NAMALWA (cell line): ENCODE results near the gene MAP3K1.
A peak's percentile ranks its signal among the peaks of the same experiment; 100 is the strongest.

ENCODE experiments used
- DNase-seq: peaks from one replicate; pipeline ENCODE4 v3.0.0-alpha.2; 2015; ENCODE audit warnings: low spot score

MAP3K1 gene

GRCh38 chr5:56849671-56850070, 34.3 kb downstream of the MAP3K1 start:
- no peak for DNase-seq

GRCh38 chr5:56850423-56850822, 35.1 kb downstream of the MAP3K1 start:
- no peak for DNase-seq

GRCh38 chr5:56851258-56851941, 36.1 kb downstream of the MAP3K1 start:
- no peak for DNase-seq

DNA sequence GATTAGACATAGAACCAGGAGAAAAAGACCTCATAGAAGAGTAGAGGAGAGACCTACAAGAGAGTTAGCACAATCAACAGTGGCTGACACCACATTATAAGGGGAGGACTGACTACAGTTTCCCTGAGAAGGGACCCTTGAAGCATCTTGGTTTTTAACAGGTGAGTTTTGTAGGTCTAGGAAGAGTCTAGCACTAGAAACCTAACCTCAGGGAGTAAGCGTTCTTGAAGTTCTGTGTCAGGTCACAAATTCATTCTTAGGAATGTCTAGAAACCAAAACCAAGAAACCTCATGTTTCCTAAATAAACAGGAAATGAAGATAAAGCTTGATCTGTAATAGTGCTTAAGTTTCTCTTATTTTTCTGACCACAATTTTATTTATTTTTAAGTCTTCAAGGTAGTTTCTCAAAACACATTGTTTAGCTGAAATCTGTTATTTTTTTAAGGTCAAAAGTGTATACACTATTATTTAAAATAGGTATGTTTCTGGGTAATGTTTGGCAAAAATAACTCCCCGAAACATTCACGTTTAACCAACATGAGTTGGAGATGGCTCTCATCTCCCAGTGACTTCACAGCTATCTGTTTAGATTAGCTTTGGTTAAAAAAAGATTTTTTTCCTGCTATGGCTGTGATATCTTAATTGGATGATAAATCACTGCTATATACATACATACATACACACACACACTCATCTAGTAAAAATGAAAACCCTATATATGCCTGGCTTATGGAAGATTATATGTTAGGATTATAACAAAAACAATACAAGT, 37.1 kb downstream of the MAP3K1 start:
- DNase-seq, result no peak

DNA sequence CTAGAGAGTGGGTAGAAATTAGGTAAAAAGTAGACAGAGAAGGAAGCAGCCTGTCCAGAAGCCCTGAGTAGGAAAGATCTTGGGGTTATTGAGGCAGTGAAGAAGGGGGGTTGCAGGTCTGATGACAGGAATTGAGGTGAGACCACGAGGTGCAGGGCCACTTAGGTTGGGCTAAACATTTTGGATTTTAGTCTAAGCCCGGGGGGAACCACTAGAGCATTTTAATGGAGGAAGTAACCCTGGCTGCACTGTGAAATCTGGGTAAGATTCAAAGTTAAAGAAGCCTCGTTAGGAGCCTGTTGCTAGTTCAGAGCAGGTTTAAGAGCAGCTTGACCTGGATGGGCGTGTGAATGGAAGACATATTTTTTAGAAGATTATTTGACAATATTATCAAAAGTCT, 38.3 kb downstream of the MAP3K1 start:
- DNase-seq, result no peak

- no peak for DNase-seq
These were observed 39.6 kb downstream of the MAP3K1 start for GRCh38 chr5:56854920-56855319.

GRCh38 chr5:56856541-56857178, 41.3 kb downstream of the MAP3K1 start:
- no peak for DNase-seq

DNA sequence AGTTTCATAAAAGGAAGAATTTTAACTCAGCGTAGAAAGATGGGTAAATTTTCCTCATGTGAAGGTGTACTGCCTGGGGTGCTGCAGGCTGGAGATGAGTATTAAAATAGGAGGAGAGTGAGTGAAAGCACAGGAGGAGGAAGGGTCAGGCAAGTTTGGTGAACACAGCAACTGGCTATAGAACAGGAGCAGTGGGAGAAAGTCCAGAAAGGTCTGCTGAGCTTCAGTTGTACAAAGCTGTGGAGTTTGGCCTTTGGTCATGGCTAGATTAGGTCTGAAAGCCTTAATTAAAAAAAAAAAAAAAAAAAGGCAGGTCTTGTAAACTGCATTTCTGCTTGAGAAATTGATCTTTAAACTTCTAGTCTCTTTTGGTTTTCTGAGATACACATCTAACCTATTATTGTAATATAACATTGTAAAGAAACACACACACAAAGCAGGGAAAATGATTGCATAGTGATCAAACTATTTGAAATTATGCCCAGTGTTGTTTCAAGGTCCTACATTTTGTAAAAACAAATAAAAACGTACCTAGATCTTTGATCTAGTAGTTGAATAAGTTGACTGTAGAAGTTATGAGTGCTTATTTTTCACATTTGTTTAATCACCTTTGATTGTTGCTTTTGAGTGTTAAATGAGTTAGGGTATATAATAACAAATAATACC, 43.6 kb downstream of the MAP3K1 start:
- no peak for DNase-seq

- DNase-seq, result no peak
These were observed 46.6 kb downstream of the MAP3K1 start for GRCh38 chr5:56861893-56862485.

DNA sequence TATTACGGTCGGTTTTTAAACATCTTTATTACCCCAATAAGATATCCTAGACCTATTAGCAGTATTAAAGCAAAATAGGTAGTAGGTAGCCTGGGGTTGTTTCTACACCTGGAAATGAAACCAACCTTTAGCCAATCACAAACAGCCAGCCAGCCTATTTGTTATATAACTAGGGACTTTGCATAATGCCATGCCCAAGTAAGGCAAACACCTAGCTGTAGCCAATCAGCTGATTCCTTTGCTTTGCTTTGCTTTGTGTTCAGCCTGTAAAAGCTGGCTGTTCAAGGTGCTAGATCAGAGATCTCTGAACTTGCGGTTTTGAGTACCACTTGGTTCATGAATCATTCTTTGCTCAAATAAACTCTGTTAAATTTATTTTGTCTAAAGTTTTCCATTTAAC, 47.6 kb downstream of the MAP3K1 start:
- DNase-seq, result no peak

GRCh38 chr5:56871777-56872176, 56.4 kb downstream of the MAP3K1 start:
- no peak for DNase-seq

- DNase-seq, result no peak
These were observed 57.7 kb downstream of the MAP3K1 start for GRCh38 chr5:56873056-56873455.

DNA sequence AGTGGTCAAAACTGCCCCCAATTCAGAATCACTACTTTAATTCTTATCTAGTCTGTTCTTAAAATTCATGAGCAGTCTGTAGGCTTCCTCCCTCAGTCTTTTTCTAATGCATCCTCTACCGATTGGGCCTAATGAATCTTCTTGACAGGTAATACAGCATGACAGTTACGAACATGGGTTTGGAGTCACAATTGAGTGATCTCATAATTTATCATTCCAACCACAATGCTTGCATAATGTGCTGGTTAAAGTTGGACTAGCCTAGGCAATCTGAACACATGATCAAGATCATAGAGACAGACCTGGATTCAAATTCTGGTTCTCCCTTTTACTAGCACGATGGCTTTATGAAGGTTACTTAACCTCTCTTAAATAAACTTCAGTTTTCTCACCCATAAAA, 61.0 kb downstream of the MAP3K1 start:
- no peak for DNase-seq

DNA sequence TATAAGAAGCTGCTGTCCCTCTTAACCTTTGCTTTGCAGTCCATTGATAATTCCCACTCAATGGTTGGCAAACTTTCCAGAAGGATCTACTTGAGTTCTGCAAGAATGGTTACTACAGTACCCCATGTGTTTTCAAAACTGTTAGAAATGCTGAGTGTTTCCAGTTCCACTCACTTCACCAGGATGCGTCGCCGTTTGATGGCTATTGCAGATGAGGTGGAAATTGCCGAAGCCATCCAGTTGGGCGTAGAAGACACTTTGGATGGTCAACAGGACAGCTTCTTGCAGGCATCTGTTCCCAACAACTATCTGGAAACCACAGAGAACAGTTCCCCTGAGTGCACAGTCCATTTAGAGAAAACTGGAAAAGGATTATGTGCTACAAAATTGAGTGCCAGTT, 66.2 kb downstream of the MAP3K1 start:
- no peak for DNase-seq

DNA sequence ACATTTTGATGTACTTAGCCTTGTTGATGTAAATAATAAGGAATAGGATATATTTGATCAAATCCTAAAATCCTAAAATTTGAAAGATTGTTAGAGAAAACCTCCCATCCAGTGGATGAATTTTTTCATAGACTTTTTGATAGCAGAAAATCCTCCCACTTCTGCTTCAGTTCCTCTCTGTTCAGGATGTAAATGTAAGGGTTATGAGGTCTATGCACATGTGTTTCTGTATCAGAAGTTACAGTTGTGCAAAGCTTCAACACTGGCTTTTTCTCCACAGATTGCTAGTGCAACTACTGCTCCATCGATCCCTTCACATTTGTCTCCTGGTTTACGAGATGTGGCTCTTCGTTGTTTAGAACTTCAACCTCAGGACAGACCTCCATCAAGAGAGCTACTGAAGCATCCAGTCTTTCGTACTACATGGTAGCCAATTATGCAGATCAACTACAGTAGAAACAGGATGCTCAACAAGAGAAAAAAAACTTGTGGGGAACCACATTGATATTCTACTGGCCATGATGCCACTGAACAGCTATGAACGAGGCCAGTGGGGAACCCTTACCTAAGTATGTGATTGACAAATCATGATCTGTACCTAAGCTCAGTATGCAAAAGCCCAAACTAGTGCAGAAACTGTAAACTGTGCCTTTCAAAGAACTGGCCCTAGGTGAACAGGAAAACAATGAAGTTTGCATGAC, 78.1 kb downstream of the MAP3K1 start:
- no peak for DNase-seq

GRCh38 chr5:56896763-56897162, 81.4 kb downstream of the MAP3K1 start:
- DNase-seq, result no peak

DNA sequence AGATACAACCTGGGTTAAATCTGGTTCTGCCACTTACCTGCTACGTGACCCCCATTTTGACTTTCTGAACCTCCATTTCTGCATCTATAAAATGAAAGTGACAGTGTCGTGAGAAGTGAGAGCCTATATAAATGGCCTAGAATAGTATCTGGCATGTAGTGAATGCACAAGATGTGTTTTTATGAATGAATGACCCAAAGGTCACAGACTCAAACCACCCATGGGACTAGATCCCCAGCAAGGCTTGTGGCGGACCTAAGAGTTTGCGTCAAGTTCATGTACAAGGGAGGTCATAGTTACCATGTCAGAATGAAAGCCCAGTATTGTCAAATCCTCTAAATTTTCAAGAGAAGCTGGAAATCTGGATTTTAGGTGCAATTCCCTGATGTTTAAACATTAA, 82.9 kb downstream of the MAP3K1 start:
- DNase-seq, result no peak

GRCh38 chr5:56900395-56900794, 85.0 kb downstream of the MAP3K1 start:
- DNase-seq, result no peak

DNA sequence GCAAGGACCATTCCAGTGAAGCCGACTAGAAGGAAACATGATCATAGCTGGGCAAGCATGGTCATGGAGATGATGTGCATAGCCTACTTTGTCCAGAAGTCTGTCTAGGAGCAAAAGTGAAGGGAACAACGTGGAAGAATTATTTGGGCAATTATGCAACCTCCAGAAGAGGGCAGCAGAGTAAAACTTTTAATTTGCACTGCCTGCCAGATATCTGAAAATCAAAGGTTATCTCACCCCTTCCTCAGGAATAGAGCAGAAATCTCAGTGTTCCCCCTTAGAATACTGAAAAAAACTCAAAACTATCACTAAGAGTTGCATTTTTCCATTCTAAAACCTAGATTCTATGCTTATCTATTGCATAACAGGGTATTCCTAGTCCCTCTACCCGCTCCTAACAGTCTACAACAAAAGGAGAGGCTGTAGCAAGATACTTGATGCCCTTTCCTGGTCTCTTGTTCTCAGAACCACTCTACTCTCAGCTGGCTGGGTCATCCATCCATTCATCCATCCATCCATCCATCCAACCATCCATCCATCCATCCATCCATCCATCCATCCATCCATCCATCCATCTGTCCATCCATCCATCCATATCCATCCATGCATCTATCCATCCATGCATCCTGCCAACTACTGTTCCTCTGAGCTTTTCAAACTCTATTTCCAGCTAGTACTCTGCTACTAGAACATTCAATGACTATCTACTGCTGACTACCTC, 85.7 kb downstream of the MAP3K1 start:
- peak; percentile 65 for DNase-seq

DNA sequence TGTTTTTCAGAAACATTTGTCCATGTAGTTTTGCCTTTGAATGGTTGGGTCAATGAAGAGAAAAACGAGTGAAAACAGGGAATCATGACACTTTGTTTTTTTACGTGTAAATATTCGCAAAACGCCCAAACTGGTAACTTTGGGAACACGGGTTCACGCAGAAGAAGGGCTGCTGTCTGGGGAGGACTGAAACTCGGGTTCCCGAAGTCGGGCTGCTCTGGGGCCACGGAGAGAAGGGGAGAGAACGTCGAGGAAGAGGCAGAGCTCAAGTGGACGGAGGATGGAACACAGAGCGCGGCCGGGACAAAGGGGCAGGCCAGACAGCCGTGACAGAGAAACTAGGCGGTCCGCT, 93.6 kb downstream of the MAP3K1 start:
- no peak for DNase-seq
